Measurements from ENCODE around the gene SYNJ2.
A peak's percentile ranks its signal among the peaks of the same experiment; 100 is the strongest.

Gene SYNJ2

DNA sequence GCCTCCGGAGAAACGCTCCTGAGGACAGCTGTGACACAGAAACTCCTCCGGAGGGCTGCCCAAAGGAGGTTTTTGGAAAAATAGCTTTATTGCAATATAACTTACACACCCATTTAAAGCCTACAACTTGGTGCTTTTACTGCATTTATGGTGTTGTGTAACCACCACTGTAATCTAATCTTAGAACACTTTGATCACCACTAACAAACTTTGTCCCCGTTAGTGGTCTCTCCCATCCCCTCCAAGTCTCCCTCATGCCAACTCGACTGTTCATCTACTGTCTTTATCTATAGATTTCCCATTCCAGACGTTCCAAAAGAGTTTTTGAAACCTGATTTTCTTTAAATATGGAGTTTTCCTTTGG, 62.8 kb downstream of the SYNJ2 start:
- DNase-seq = no peak

DNA sequence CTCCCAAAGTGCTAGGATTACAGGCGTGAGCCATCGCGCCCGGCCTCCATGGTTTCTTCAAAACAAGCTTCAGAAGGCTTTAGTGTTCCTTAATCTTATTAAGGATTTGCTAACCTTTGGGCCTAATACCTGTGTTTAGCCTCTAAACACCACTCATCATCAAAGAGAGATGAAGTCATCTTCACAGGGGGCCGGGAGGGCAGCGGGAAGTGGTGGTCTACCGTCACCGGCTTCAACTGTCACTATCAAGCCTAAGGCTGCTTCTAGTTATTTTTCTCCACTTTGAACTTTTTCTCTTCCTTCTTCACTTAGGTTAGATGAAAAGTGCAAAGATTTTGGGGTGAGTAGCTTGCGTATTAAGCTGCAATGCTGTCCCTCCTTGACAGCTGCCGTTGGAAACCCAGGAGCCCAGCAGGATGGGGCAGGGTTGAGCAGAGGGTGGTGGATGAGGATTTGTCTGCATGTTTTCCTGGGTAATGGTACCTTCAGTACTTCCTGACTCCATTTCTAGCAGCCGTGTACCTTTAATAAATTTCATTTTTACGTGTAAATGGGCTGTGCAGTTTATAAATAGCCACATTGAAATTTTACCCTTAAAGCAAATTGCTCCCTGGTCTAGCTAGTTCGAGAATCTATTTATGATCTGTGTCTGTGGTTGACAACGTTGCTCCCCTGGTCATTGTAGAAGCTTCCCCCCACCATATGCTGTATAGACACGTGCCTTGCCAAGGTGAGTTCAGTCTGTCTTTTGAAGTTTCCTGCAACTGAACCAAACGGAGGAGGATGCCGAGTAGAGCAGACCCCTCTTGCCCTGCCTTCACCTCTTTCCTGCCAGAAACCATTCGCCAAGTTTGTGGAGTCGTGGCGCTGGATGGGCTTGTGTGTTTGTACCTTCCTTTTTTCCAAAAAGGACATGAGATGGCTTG, 64.8 kb downstream of the SYNJ2 start:
- DNase-seq = no peak

DNA sequence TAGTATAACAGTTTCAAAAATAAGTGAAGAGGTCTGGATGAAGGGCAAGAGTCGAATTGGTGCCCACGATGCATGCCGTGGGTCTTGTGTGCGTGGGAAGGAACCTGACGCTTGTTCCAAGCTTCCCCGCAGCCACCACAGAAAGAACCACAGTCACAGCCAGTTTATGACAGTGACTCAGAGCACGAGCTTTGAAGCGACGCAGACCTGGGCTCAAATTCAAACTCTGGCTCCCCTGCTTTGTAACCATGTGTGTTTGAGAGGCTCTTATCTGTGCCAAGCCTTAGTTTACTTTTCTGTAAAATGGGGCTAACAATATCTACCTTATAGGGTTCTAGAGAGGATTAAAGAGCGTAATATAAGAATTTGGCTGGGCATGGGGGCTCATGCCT, 65.5 kb downstream of the SYNJ2 start:
- peak; percentile 53 to 76 (median 71) for DNase-seq

DNA sequence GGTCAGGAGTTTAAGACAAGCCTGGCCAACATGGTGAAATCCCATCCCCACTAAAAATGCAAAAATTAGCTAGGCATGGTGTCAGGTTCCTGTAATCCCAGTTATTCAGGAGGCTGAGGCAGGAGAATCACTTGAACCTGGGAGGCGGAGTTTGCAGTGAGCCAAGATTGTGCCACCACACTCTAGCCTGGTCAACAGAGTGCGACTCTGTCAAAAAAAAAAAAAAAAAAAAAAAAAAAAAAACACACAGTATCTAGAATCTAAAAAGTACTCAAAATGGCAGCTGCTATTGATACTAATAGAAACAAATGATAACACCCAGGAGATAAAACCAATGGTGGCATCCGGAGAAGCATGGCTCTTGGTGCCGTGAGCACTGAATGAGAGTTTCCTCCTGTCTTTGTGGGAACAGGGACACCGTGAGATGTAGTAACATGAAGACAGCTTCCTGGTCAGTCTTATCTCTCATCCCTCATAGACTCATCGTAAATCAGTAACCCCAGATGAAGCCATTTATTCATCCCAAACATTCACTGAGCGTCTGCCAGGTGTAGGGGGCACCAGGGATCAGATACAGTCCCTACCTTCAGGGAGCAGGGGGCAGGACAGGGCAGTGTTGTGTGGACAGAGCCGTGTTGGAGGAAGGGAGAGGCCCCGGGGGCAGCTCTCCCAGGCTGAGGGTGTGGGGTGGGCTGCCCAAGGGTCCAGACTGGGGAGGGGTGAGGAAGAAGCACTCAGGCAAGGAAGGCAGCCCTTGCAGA, 66.1 kb downstream of the SYNJ2 start:
- no peak for DNase-seq

DNA sequence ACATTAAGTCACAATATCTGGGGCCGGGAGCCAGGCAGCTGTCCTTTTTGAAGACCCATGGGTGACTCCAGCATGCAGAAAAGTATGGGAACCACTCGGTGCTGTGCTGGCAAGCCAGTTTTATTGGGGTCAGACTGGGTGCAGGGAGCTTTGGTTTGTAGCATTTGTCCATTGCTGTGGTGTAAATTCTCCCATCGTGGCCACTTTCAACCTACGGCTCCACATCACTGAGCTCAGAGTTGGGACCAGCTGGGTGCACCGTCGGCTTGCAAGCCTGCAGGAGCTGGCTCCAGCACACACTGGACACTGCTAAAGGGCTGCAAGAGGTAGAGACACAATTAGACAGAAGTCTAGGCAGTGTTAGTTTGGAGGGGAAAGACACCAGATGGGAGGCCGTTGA, 66.9 kb downstream of the SYNJ2 start:
- DNase-seq = no peak

DNA sequence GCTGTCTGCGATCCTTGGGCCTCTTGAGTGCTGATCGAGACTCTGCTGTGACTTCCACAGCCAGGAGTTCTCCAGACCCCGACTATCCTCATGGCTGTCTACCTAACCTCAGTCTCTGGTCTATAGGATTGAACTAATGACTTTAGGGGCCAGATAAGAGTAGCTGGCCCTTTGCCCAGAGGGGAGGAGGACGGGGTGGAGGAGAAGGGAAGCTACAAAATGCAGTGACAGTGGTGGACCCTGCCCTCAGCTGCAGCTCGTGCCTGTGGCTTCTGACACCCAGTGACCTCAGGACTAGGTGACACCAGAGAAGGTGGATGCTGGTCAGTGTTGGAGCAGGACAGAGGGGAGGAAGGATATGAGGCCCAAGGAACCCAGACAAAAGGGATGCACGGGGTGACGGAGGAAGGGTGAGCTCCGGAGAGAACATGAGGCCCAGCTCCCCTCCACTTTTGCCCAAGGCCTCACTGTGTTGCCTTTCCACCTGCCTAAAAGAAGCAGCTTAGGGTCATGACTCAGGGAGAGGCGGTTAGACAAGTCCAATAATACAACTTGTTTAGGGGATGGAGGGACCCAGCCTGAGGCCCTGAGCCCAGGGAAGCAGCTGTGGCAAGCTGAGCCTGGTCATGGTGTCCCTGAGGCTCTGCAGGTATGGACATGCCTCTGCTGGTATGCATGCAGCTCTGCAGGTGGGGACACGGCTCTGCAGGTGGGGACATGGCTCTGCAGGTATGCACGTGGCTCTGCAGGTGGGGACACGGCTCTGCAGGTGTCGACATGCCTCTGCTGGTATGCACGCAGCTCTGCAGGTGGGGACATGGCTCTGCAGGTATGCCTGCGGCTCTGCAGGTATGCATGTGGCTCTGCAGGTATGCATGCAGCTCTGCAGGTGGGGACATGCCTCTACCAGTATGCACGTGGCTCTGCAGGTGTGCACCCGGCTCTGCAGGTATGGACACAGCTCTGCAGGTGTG, 67.7 kb downstream of the SYNJ2 start:
- no peak for DNase-seq

DNA sequence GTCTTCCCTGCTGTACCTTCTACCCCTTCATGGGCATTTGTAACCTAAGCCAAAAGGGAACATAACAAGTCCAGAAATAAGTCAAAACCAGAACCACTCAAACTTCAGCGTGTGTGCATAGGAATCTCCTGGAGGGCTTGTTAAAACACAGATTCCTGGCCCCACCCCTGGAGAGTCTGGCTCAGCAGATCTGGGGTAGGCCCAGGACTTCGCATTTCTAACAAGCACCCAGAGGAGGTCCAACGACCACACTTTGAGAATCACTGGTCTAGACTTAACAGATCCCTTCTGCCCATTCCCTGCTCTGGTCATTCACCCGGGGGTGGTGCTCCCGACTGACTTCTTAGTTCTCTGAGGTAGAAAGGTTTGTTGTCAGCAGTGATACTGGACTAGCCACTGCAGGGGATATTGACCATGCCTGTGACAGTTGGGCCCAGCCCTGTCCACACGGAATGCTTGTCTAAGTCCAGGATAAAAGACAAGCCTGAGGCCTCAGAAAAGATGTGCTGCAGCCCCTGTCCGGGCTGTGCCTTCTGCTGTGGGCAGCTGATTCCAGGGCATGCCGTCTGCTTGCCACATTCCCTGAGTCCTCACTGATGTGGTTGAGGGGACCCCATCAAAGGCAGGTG, 68.6 kb downstream of the SYNJ2 start:
- no peak for DNase-seq

DNA sequence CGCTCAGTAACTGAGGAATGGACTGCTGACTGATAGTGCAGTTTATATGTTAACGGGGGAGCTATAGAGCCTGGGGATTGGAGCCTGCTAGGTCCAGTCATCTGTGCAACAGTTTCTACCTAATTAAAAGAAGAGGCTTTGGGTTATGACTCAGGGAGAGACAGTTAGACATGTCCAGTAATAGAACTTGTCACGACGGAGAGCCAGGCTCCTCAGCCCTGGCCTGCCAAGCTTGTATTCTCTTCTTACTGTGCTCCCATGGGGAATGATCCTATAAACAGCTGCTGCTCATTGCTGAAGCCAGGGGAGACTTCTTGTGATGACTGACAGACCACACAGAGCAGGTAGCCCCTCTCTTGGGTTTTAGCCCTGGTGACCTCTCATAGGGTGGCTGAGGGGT, 69.3 kb downstream of the SYNJ2 start:
- DNase-seq = no peak

DNA sequence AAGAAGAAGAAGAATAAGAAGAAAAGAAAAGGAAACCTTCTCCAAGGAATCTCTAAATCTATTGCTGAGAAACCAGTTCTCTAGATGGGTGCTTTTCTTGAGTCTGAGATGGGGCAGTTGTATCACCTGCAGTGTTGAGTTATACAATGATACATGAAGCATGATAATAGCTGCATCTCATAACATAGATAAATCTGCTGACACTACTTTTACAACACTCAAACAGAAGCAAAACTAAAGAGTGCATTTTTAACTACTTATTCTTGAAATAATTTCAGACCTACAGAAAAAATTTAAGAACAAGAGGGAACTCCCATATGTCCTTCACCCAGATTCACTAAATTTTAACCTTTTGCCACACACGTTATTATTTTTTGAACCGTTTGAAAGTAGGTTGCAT, 70.3 kb downstream of the SYNJ2 start:
- DNase-seq = no peak

DNA sequence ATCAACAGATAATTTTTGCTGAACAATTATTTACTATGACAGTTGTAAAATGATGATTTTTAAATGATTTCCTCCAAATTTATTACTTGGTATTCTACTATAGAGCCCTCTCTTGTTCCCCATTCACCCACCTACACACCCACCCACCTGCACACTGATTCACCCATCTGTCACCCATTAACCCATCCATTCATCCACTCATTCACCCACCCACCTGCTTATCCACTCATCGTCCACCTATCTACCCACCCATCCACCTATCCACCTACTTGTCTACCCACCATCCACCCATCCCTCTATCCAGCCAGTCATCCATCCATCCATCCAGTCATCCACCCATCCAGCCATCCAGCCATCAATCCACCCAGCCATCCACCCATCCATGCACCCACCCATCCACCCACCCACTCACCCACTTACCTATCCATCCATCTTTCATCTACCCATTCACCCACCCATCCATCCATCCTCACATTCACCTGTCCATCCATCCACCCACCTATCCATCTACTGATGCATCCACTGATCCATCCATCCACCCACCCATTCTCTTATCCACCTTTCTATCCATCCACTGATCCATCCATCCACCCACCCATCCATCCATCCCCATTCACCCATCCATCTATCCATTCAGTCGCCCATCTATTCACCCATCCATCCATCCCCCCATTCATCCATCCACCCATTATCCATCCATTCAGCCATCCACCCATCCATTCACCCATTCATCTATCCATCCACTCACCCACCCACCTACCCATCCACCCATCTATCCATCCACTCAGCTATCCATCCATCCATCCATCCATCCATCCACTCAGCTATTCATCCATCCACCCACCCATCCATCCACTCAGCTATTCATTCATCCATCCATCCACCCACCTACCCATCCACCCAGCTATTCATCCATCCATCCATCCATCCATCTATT, 72.0 kb downstream of the SYNJ2 start:
- DNase-seq = no peak

DNA sequence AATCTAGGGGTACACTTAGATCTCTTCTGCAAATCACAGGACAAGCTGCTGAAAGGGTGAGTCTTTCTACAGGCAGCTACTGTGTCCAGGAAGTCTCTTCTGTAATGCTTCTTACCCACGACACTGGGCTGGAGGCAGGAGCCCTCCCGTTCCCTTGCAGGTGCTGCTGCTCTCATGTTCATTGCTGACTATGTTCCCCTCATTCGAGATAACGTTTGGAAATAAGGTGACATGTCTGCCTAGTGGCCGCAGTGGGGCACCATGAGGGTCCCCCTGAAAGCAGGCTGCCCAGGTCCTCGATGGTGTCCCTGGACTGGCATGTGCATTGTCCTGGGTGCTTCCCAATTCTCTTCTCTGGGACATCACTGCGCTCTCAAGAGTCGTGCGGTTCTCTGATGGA, 74.7 kb downstream of the SYNJ2 start:
- no peak for DNase-seq

DNA sequence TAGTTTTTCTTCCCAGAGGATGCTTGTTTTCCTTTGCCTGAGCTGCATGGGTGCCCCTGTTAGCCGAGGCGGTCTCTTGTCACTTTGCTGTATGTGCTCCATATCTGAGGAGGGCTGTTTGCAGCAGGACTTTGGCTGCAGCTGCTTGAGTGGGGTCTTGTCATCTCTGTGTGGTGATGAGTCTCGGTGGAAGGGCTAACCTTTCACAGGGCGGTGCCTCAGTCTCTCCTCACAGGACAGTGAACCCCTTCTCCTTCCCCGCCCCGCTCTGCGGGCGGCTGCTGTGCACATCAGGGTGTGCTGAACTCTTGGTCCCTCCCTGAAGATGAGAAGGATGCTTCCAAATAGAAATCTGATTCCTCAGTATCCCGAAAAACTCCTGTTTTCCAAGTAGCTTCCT, 75.1 kb downstream of the SYNJ2 start:
- DNase-seq = no peak

DNA sequence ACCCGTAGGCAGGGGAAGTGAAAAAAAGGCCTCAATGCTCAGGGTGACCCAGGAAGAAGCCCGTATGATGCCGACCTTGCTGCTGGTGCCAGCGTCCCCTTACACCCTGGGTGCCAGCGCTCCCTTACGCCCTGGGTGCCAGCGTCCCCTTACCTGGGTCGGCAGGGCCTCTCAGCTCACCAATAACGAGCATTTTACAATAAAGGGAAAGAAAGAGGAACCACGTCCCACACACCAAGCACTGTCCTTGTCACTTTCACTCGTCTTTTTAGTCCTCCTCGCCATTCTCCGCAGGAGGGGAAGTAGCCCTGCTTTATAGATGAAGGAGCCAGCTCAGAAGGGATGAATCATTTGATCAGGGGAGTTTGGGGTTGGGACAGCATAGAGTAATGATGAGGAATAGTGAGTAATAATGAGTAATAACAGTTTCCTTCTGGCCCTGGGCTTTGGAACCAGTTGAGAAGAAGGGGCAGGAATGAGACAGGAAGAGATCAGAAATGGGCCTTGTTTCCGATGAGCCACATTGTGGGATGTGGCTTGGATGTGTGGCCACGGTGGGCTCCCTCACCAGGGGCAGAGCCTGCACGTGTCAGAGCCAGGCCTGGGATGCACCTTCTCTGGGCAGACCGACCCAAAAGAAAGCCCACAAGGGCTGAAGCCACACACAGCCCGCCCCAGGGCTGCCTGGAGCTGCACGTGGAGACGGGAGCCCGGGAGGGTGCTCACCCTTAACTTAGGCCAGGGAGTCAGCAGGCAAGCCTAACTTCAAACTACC, 75.7 kb downstream of the SYNJ2 start:
- peak; percentile 93 to 99 (median 98) for DNase-seq

DNA sequence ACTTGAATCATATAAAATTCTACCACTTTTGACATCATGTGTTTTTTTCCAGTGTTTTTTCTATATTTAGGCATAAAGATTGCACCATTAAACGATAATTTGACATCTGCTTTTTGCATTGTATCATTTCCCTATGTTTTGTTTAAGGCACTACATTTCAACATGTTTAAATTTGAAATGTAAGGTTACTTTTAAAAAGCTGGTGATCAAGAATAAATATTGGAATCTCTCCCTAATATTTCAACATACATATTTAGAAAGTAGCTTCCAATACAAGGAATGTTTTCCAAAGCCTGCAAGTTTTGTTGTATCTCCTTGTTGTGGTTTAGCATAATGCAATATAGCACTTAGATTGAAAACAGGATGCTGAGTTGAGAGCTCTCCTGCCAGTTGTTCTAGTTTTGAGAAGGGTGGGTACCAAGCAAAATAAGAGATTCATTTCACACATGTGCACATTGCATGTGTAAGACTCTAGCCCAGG, 76.5 kb downstream of the SYNJ2 start:
- DNase-seq = peak in 2 of 3 donors; percentile 69 to 82

DNA sequence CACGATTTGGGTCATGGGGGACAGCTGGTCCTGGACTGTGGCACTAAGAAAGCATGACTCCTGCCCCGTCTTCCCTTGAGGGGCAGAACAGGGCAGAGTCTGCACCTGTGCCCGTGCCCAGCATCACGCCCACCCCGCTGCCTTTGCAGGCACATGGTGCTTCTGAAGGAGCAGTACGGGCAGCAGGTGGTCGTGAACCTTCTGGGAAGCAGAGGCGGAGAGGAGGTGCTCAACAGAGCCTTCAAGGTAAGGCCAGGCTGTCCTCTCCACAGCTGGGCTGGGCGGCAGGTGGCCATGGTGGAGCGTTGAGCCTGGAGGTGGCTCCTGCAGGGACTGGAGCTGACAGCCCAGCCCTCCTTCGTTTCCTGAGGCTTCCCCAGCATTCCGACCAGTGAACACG, 77.4 kb downstream of the SYNJ2 start:
- DNase-seq = no peak

DNA sequence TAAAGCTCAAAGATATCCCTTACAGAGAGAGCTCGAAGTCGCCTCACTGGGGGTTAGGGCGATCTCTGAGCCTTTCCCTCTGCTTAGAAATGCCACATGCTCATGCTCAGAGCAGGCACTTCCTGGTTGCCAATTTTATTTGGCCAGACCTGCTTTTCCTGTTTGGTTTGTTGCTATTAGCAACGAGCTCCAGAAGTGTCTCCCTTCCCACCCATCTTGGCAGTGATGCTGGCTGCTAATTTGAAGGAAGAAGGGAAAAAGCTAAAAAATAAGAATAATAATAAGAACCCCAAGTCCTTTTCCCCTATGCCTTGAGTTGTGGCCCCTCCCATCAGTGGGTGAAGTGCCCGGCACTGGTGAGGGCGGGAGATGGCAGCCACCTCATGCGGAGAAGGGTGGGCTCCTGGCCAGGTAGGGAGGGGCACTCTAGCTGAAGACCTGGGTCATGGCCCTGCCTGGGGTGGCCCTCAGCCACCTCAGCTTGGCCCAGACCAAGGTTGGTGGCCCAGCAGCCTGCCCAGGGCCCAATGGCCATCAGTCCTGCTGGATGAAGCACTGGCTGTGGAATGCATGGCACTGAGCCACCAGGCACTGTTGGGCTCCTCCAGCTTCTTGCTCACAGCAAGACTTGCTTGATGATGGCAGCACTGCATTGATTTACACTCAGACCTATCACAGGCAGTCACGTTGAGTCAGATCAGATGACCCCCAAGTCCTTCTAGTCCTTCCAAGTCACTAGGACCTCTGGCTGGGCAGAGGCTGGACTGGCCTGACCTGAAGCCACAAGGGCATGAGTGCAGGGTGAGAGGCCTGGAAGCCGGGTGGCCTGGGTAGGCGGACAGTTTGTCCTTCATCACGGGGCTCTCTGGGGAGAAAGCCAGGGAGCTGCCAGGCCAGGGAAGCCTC, 79.0 kb downstream of the SYNJ2 start:
- peak in 1 of 3 donors; percentile 41 for DNase-seq

DNA sequence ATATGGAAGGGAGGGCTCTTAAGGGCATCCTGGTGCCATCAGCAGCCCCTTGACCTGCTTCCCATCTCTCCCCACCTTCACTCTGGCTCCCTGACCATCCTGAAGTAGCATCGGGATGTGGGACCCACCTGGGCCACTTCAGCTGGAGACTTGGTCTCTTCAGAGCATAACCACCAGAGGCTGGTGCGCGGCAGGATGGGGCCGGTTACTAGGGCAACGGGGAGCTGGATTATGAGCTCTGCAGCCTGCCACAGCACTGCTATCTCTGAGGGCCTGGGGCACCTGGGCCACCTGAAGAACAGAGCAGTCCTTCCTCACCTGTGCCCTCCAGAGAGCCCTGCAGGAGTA, 79.7 kb downstream of the SYNJ2 start:
- no peak for DNase-seq

DNA sequence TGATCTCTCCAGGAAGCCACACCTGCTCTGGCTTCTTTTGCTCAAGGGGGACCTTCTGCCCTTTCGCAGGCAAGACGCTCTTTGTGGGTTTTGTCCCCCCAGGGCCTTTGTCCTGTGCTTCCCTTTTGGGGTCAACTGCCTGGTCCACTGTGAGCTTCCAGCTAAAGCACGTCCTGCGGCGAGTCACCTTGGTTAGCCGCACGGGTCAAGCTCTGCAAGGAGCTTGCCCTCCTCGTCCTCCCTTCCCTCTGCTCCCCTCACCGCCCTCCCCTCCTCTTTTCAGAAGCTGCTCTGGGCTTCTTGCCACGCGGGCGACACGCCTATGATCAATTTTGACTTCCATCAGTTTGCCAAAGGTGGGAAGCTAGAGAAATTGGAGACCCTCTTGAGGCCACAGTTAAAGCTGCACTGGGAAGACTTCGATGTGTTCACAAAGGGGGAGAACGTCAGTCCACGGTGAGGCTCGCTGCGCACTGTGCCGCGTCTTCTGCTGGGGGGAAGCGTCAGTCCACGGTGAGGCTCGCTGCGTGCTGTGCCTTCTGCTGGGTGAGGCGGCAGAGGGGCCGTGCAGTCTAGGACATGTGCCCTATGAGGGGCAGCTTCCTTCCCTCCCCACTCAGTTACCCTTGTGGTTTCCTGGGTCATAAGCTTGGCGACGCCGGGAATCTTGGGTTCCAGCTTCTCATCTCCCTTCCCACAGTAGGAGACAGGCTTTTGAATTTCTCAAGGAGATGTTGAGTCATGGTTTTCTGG, 80.2 kb downstream of the SYNJ2 start:
- no peak for DNase-seq

DNA sequence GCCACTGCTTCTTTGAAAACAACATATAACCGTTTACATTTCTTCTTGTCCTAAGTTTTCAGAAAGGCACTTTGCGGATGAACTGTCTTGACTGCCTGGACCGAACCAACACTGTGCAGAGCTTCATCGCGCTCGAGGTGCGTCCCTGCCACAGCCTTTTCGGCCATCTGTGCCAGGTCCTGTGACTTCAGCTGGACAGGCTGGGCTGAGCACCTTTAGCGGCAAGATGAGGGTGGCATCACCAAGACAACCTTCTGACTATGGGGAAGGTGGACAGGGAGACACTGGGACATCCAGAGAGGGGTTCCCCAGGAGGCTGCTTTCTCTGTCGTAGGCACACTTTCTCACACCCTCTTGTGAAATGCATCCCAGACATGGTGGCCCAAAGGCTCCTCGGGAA, 82.1 kb downstream of the SYNJ2 start:
- no peak for DNase-seq
